WI38 (cell line): Measurements from ENCODE around the gene HOXB6.
A peak's percentile ranks its signal among the peaks of the same experiment; 100 is the strongest.

Experiments
- H3K4me3 ChIP-seq: 2 replicates; pipeline ENCODE4 v1.5.1; 2011; ENCODE audit warnings: low read depth, mild to moderate bottlenecking, control low read depth, low read length
- TF ChIP-seq, protein P1 (sequence below): IDR thresholded peaks from 2 replicates; pipeline ENCODE4 v1.5.1; 2012; ENCODE audit warnings: low read depth, mild to moderate bottlenecking, control low read depth, low read length

Gene HOXB6

DNA sequence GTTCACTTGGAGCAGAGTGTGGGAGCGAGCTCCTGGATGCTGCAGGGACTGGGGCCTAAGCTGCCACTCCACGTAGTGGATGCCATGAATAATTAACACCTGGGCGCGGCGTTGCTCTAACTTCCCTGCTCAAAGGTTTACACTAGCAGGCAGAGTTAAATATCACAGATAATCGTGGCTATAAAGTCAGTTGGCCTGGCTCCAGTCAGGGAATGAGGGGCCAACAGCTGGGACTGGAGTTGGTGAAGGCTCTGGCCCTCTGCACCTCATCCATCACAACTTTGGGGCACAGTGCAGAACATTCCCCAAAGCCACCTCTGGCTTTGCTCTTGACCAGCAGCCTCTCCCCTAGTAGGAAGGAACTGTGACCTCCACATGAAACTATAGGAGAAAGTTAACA, 37.6 kb downstream of the HOXB6 start:
- TF ChIP-seq, protein P1, sequence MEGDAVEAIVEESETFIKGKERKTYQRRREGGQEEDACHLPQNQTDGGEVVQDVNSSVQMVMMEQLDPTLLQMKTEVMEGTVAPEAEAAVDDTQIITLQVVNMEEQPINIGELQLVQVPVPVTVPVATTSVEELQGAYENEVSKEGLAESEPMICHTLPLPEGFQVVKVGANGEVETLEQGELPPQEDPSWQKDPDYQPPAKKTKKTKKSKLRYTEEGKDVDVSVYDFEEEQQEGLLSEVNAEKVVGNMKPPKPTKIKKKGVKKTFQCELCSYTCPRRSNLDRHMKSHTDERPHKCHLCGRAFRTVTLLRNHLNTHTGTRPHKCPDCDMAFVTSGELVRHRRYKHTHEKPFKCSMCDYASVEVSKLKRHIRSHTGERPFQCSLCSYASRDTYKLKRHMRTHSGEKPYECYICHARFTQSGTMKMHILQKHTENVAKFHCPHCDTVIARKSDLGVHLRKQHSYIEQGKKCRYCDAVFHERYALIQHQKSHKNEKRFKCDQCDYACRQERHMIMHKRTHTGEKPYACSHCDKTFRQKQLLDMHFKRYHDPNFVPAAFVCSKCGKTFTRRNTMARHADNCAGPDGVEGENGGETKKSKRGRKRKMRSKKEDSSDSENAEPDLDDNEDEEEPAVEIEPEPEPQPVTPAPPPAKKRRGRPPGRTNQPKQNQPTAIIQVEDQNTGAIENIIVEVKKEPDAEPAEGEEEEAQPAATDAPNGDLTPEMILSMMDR, result no peak
- no peak overlapping the region for H3K4me3 ChIP-seq

DNA sequence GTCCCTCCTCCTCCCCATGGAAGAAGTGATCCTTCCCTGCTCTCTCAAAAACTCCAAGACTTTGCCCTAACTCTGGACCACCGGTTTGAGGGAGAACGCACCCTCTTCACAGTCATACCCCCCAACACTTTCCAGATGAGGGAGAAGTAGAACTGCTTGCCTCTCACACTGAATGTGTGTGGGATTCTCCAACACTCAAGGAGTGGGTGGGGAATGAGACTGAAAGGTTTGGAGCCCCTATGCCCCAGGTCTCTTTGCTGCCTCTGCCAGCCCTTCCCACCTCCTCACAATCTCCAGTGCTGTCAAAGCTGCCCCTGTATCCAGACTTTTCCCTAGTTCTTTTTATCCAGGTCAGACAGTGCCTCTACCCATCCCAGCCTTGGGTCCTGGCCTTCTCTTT, 38.1 kb downstream of the HOXB6 start:
- TF ChIP-seq, protein P1, result no peak
- H3K4me3 ChIP-seq, result no peak overlapping the region

DNA sequence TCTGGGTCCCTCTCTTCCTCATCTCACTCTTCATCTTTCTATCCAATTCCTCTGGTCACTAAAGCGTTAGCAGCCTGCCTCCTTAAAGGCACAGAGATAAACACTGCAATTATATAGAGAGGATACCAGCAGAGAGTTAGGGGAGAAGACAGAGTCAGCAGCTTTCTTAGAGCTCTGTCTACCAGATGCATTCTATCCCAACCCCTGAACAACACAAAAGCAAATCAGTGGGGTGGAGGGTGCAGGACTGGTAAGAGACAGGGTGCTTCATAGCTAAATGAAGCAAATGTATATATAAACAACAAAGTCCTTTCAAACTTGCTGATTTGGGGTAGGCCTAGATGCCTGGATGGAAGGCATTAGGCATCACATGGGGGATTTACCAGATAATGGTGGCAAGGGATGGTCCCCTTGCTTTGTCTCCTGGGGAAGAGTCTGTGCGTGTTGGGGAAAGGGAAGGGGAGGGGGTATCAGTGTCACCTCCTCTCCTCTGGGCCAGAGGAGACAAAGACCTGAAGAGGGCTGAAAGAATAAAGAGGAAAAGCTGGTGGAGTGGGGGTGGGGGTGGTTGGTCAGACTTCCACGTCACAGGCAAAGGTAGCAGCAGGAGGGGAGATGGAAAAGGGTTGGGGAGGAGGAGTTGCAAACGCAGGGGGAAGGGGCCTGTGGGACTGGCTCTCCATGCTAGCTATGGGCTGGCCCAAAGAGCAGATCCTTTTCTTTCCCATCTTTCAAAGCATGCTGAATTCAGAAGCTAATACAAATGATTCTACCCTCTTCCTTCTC, 38.7 kb downstream of the HOXB6 start:
- TF ChIP-seq, protein P1, result no peak
- no peak overlapping the region for H3K4me3 ChIP-seq

DNA sequence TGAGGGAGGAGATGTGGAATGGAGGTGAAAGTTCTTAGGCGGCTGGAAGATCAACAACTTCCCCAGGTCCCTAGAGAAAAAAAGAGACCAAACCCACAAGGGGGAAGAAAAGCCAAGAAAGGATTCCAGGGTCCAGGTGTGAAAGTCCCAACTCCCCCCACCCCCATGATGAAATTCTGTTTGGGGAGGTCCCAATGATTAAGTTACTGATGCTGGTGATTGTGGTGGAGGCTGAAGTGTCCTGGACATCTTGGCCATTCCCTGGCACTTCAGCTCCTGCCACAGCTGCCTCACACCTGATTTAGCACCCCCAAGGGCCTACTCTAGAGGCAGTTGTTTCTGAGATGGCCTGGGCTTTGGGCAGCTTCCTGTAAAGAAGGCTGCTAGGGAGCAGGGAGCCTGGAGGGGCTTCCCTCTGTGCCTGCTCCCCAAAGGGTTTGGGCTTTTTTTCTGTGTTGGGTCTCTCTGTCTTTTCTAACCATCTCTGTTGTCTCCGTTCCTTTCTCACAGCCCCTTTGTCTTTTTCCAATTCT, 39.7 kb downstream of the HOXB6 start:
- TF ChIP-seq, protein P1, result no peak
- peak overlapping the region; percentile 63 for H3K4me3 ChIP-seq

DNA sequence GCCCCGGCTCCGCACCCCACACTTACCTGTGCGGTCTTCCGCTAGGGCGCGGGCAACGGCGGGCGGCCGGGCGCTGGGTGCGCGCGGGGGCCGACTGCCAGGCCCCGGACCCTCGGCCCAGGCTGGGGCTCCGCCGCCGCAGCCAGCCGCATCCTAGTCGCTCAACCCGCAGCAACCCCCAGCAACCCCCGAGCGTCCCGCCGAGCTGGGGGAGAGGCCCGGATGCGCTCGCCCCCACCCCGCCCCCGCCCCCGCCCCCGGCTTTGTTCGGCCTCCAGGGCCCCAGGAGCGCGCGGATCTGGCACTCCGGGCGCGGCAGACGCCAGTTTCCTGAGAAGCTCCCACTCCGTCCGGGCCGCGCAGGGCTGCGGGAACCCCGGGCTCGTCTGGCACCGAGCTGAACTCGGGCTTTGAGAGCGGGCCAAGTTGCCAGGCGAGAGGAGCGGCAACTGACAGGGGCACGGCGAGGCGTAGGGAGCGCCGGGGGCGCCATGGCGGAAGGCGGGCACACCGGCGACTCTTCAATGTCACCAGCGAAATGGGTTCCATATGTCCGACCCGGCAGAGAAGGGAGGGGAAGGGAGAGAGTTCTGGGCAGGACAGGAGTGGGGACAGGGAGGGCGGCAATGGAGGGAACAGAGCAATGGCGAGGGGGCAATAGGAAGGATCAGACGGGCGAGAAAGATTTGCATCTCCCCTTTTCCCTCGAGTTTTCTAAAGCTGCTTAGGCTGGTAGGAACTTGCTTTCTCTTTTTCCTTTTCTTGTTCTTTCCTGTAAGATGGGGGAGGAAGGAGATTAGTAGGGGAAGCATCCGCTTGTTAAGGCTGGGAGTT, 40.4 kb downstream of the HOXB6 start:
- H3K4me3 ChIP-seq, result peak overlapping the region; percentile 63
- TF ChIP-seq, protein P1, result no peak

DNA sequence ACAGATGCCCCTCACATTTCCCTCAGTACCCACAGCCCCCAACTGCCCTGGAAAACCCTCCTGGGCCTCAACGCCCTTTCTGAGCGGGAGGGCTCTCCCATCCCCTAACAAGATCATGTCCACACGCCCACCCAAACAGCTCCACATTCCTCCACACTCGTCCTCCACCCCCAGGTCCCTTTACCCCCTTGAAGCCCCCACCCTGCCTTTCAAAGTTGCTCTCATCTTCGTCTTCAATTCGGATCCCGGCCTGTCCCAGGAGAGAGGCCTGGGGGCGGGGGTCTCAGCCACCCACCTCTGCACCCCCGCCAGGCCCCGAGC, 41.0 kb downstream of the HOXB6 start:
- peak overlapping the region; percentile 63 for H3K4me3 ChIP-seq
- TF ChIP-seq, protein P1, result no peak

DNA sequence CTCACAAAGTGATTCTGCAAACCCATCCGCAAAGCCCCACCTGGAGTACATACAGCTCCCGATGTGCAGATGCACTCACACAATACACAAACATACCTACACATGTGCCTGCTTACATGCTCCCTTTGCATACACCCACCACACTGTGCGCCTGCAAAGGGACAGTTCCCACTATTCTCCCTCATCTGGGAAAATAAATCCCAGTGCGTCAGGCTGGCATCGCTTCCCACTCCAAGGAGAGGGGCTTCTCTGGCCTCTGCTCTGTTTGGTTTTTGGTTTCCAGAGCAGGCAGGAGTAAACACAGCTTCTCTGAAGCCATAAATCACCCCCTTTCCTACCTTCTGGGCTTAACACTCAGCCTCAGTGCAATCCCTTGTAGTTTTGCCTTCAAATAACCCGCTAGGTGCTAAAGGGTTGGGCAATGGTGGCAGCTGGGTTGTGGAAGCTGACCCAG, 41.4 kb downstream of the HOXB6 start:
- TF ChIP-seq, protein P1, result no peak
- H3K4me3 ChIP-seq, result peak overlapping the region; percentile 63
